ENCODE results near the gene MCAM.

The MCAM gene

DNA sequence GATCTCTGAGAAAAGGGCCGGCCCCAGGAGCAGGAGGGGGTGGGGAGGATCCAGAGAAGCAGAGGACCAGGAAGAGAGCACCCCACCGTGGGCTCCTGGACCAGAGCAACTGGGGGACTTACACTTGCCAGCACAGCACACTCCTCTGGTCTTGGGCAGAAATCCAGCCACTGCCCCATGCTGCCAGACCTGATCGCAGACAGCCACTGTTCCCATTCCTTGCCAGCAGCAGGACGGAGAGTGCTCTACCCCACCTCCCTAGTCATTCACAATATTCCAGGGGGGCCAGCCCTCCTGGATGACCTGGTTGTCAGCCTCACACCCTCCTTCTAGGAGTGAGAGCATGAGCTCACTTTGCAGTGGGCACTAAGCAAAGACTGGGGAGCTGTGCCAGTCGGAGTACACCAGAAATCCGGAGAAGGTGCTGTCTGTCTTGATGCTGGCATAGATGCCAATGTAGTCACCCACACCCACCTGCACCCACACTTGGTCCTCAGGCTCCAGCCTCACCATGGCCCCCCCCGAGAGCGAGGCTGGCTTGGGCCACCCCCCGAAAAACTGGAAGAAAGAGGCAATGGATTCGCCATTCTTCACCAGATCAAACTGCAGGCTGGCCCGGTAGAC is 22.1 kb upstream of the MCAM start:
- Mint-ChIP-seq H3K4me1 (peaks cover 54% of the 10 kb centered on the region), H3K36me3 (ENCODE audit: low read depth) (peaks cover 12% of the 10 kb centered on the region), H3K27me3 (ENCODE audit: low read depth, poor library complexity) (peaks cover 51% of the 10 kb centered on the region), H3K9me3 (no peaks in the 10 kb centered on the region), H3K27ac (no peak overlapping the region), H3K4me3 (peak overlapping the region; percentile 77)
- DNase-seq = no peak
- TF ChIP-seq, protein P1, sequence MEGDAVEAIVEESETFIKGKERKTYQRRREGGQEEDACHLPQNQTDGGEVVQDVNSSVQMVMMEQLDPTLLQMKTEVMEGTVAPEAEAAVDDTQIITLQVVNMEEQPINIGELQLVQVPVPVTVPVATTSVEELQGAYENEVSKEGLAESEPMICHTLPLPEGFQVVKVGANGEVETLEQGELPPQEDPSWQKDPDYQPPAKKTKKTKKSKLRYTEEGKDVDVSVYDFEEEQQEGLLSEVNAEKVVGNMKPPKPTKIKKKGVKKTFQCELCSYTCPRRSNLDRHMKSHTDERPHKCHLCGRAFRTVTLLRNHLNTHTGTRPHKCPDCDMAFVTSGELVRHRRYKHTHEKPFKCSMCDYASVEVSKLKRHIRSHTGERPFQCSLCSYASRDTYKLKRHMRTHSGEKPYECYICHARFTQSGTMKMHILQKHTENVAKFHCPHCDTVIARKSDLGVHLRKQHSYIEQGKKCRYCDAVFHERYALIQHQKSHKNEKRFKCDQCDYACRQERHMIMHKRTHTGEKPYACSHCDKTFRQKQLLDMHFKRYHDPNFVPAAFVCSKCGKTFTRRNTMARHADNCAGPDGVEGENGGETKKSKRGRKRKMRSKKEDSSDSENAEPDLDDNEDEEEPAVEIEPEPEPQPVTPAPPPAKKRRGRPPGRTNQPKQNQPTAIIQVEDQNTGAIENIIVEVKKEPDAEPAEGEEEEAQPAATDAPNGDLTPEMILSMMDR (IDR thresholded peaks at IDR 0.05) = no peak

DNA sequence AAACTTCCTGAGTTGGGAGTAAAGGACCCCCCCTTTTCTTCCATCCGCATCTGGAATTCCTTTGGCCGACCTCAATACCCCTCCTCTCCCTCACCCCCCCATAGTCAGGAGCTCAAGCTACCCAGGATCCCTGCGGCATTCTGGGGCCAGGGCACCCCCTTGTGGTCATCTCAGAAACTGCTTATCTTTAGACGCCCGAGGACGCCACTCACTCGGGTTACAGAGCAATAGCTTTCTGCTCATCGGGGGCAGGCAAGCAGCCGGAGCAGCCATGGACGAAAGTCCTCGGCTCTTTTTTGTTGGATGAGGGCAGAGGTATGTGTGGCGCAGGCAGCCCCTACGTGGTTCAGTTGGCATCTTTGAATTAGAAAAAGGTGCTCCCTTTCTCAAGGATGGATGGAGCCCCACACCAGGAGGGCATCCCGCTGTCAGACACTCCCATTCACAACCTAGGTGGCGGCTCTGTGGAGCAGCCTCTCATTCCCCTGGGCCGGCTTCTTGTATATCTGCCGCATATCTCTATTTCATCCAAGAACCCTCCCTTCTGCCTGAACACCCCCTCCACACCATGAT is 21.5 kb upstream of the MCAM start:
- Mint-ChIP-seq H3K4me1 (peaks cover 59% of the 10 kb centered on the region), H3K27ac (peak overlapping the region; percentile 24), H3K36me3 (ENCODE audit: low read depth) (peaks cover 12% of the 10 kb centered on the region), H3K4me3 (peak overlapping the region; percentile 77), H3K27me3 (ENCODE audit: low read depth, poor library complexity) (peaks cover 44% of the 10 kb centered on the region), H3K9me3 (no peaks in the 10 kb centered on the region)
- TF ChIP-seq, protein P1 (IDR thresholded peaks at IDR 0.05) = peak; percentile 64
- peak; percentile 83 for DNase-seq

DNA sequence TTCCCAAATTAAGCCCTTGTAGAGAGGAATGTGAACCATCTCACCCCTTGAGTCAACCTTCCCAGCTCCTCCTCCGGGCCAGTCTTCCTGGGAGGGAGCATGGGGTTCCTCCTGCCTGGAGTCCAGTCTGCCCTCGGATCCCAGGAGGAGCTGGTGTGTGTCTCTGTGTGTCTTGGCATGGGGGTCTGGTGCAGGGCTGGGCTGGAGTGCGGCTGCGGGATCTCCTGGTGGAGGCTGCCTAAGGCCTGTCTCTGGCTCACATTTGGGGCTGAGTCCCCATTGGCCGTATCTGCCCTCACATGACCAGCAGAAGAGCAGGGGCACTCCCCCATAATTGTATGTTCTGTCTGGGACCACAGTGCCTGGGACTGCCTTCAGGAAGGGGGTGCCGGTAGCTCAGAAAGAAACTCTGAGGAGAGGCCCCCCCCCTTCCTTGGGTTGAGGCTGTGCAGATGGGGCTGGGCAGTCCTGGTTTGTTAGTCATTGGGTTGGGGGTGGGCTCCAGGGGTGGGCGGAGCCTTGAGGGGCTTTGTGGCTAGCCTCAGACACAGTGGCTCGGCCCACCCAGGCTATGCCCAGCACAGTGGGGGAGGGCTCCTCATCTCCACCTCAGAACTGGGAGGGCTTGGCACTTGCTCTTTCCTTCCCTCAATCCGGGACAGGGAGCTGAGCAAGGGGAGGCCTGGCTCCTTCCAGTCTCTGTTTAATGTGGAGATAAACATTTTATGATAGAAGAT is 20.8 kb upstream of the MCAM start:
- Mint-ChIP-seq H3K4me1 (peaks cover 66% of the 10 kb centered on the region), H3K4me3 (peak overlapping the region; percentile 100), H3K36me3 (ENCODE audit: low read depth) (peaks cover 12% of the 10 kb centered on the region), H3K27ac (peak overlapping the region; percentile 95), H3K27me3 (ENCODE audit: low read depth, poor library complexity) (peaks cover 38% of the 10 kb centered on the region), H3K9me3 (no peaks in the 10 kb centered on the region)
- TF ChIP-seq, protein P1 (IDR thresholded peaks at IDR 0.05) = no peak
- peak; percentile 50 for DNase-seq

DNA sequence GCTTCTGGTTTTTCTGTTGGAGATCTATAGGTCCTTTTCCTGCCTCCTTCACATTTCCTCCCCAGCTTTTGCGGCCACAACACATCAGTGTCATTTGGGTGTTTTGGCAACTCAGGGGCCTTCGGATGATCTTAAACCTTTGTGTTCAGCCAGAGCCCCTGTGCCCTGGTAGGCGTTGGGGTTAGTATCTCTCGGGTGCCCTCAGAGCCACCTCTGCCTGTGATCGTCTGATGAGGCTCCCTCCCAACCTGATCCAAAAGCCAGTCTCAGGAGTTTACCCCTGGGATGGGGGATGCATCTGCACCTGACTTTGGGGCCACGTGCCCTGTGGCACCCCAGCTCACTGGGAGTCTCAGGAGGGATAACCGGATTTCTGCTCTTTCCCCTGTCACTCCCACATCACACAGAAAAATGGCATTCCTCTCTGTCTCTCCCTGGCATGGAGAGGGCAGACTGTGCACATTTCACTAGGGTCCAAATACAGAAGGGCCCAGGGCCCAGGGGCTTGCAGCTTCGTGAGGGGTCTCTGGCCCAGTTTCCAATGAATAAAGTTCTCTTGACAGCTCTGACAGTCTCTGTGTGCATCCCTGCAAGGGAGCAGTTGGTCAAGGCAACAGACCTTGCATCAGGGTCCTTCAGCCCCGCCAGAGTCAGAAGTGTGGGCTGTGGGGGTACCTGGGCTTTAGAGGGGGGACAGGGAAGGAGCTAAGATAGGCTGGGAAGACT is 20.0 kb upstream of the MCAM start:
- peaks cover 29% of the 10 kb centered on the region for H3K27me3 Mint-ChIP-seq (ENCODE audit: low read depth, poor library complexity)
- H3K4me3 Mint-ChIP-seq = peak overlapping the region; percentile 100
- peaks cover 12% of the 10 kb centered on the region for H3K36me3 Mint-ChIP-seq (ENCODE audit: low read depth)
- peaks cover 70% of the 10 kb centered on the region for H3K4me1 Mint-ChIP-seq
- no peaks in the 10 kb centered on the region for H3K9me3 Mint-ChIP-seq
- TF ChIP-seq, protein P1 (IDR thresholded peaks at IDR 0.05) = no peak
- H3K27ac Mint-ChIP-seq = peak overlapping the region; percentile 95
- no peak for DNase-seq

DNA sequence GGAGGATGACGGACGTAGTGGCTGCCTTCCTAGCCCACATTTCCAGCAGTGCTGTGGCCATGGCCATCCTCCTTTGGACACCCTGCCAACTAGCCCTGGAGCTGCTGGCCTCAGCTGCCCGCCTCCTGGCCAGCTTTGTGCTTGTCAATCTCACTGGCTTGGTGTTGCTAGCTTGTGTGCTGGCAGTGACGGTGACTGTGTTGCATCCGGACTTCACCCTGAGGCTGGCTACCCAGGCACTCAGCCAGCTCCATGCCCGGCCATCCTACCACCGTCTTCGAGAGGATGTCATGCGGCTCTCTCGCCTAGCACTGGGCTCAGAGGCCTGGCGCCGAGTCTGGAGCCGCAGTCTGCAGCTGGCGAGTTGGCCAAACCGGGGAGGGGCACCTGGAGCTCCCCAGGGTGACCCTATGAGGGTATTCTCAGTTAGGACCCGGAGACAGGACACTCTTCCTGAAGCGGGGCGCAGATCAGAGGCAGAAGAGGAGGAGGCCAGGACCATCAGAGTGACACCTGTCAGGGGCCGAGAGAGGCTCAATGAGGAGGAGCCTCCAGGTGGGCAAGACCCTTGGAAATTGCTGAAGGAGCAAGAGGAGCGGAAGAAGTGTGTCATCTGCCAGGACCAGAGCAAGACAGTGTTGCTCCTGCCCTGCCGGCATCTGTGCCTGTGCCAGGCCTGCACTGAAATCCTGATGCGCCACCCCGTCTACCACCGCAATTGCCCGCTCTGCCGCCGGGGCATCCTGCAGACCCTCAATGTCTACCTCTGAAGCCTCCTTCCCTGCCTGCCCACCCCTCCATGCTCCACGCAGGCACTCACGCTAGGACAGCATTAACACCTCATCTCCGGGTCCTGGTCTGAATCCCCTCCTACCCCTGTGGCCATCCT is 19.0 kb upstream of the MCAM start:
- Mint-ChIP-seq H3K4me1 (peaks cover 67% of the 10 kb centered on the region), H3K27ac (no peak overlapping the region), H3K27me3 (ENCODE audit: low read depth, poor library complexity) (peaks cover 24% of the 10 kb centered on the region), H3K36me3 (ENCODE audit: low read depth) (peaks cover 12% of the 10 kb centered on the region), H3K9me3 (no peaks in the 10 kb centered on the region), H3K4me3 (peak overlapping the region; percentile 100)
- DNase-seq = no peak
- TF ChIP-seq, protein P1 (IDR thresholded peaks at IDR 0.05) = no peak

Measured in nephron progenitor cell (in vitro differentiated cells).